NCI-H1694 treated with DMSO at 0.1 percent for 48 hours (cell line): Measurements from ENCODE around the gene HCN3.
"Not testable (repeated sequence)": the region's sequence is repeated elsewhere in the genome, so short reads cannot be mapped to it uniquely, and the experiment has no call there.

ENCODE experiments used
- DNase-seq: peaks from one replicate; lab custom pipeline; 2025; lab: John Stamatoyannopoulos, UW

Gene HCN3

GRCh38 chr1:155284476-155284875, 7.2 kb downstream of the HCN3 start:
- no peak for DNase-seq

GRCh38 chr1:155285063-155285462, 7.8 kb downstream of the HCN3 start:
- DNase-seq, result no peak

GRCh38 chr1:155285631-155286044, 8.4 kb downstream of the HCN3 start:
- no peak for DNase-seq

- no peak for DNase-seq
These were observed 9.3 kb downstream of the HCN3 start for GRCh38 chr1:155286544-155286943.

GRCh38 chr1:155287987-155288543, 10.8 kb downstream of the HCN3 start:
- no peak for DNase-seq

GRCh38 chr1:155291006-155291405, 13.7 kb downstream of the HCN3 start:
- not testable (repeated sequence) for DNase-seq

- DNase-seq, result no peak
These were observed 16.0 kb downstream of the HCN3 start for GRCh38 chr1:155293086-155293749.

GRCh38 chr1:155294520-155295182, 17.4 kb downstream of the HCN3 start:
- DNase-seq, result no peak

GRCh38 chr1:155295183-155295941, 18.1 kb downstream of the HCN3 start:
- no peak for DNase-seq

GRCh38 chr1:155295942-155296267, 18.6 kb downstream of the HCN3 start:
- DNase-seq, result no peak

GRCh38 chr1:155296661-155297060, 19.4 kb downstream of the HCN3 start:
- no peak for DNase-seq

- DNase-seq, result no peak
These were observed 20.1 kb downstream of the HCN3 start for GRCh38 chr1:155297384-155297783.

- DNase-seq, result no peak
These were observed 22.8 kb downstream of the HCN3 start for GRCh38 chr1:155300024-155300423.

- no peak for DNase-seq
These were observed 23.5 kb downstream of the HCN3 start for GRCh38 chr1:155300553-155301329.

- no peak for DNase-seq
These were observed 24.1 kb downstream of the HCN3 start, which contains the start of gene PKLR for GRCh38 chr1:155301342-155301841. PKLR (minus strand) TSS chr1:155301438; CDS start chr1:155301395, 43 bp downstream.

- DNase-seq, result no peak
These were observed 27.3 kb downstream of the HCN3 start for GRCh38 chr1:155304558-155305063.

GRCh38 chr1:155305881-155306391, 28.7 kb downstream of the HCN3 start:
- no peak for DNase-seq

GRCh38 chr1:155307247-155307740, 30.0 kb downstream of the HCN3 start:
- DNase-seq, result peak; percentile 69

GRCh38 chr1:155308493-155309422, 31.5 kb downstream of the HCN3 start, which contains the start of gene FDPS:
FDPS (plus strand) TSS chr1:155308866; CDS start chr1:155309790, 924 bp downstream.
- DNase-seq, result peak; percentile 100
